Stimulated activated CD8-positive, alpha-beta memory T cell treated with anti-CD3 and anti-CD28 coated beads, Interleukin-7, amount 100 ng/mL, for 4 hours (primary cell): Measurements from ENCODE around the gene LCE7A.

Experiments
- DNase-seq, 2 donors: peaks; one replicate each; pipeline ENCODE4 v3.0.0-alpha.2; 2020; ENCODE audit warnings: low read depth in 2 of 2

Gene LCE7A

GRCh38 chr1:152880316-152880715 is 20.5 kb downstream of the LCE7A start:
- DNase-seq: no peak

DNA sequence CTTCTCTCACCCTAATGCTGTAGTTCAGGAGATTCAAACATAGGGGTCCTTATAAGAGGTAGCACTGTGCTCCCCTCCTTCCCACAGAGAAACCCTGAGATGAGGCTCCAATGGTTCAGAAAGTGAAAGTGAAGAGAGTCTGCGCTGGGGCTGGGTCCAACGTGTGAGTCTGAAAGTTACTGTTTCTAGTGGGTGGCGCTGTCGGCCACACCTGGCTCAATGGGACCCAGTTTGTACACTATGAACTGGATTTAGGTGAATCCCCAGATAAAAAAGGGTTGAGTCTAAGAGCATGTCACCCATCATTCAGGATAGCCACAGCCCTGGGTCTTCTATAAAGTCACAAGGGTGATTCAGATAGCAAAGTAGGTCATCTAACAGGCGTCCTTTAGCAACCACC is 21.1 kb downstream of the LCE7A start:
- no peak for DNase-seq

GRCh38 chr1:152884085-152884484 is 24.3 kb downstream of the LCE7A start:
- DNase-seq: no peak

- no peak for DNase-seq
Observed at GRCh38 chr1:152884506-152884905, 24.7 kb downstream of the LCE7A start.

DNA sequence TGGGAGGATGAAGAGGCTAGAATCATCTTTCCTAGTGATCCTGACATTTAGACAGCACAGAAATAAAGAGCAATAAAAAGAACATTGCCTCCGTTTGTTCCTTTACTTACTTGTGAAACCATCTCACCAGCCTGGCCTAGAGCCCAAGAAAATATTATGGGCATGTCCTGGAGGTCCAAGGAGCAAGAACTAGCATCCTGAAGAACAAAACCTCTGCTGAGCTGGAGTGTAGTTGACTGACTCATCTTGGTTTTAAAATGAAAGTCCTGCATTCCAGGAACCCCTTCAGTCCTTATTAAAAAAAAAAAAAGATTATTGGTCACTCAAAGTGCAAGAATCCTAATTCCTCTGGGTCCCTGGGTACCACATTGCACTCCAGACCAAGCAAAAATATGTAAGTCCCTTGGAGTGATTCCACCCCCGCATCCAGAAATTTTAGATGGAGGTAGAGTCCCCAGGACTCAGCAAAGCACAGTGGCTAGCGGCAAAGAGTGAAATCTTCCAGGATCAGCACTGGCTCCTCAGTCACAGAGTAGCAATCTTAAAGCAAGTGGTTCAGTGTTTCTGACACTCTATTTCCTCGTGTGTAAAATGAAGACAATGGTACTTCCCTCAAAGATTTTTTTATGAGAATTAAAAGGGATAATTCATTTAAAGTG is 25.3 kb downstream of the LCE7A start:
- DNase-seq: no peak

GRCh38 chr1:152886085-152886484 is 26.3 kb downstream of the LCE7A start:
- DNase-seq: no peak

- DNase-seq: no peak
Observed at GRCh38 chr1:152886758-152887409, 27.1 kb downstream of the LCE7A start.

- no peak for DNase-seq
Observed at GRCh38 chr1:152888126-152888525, 28.3 kb downstream of the LCE7A start.

DNA sequence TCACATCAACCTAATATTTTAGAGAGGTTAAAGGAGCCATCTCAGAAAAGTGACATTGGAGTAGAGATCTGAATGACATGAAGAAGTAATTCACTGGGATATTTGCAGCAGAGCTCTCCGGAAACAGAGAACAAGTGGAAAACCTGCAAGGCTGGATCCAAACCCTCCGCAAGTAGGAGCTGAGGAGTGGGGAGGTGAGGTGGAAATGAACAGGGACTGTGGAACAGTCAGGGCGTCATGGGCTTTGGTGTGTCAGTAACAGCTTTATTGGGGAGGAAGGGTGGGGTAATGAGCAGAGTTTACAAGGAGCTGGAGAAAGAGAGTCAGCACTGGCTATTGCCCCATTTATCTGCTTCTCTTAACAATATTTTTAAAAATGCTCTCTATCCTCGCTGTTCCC is 39.2 kb downstream of the LCE7A start:
- DNase-seq: no peak

- no peak for DNase-seq
Observed at GRCh38 chr1:152899883-152900282, 40.1 kb downstream of the LCE7A start.

- no peak for DNase-seq
Observed at GRCh38 chr1:152901631-152902030, 41.8 kb downstream of the LCE7A start.

- no peak for DNase-seq
Observed at GRCh38 chr1:152902636-152903035, 42.8 kb downstream of the LCE7A start.

GRCh38 chr1:152904688-152905440 is 45.1 kb downstream of the LCE7A start:
- DNase-seq: no peak

DNA sequence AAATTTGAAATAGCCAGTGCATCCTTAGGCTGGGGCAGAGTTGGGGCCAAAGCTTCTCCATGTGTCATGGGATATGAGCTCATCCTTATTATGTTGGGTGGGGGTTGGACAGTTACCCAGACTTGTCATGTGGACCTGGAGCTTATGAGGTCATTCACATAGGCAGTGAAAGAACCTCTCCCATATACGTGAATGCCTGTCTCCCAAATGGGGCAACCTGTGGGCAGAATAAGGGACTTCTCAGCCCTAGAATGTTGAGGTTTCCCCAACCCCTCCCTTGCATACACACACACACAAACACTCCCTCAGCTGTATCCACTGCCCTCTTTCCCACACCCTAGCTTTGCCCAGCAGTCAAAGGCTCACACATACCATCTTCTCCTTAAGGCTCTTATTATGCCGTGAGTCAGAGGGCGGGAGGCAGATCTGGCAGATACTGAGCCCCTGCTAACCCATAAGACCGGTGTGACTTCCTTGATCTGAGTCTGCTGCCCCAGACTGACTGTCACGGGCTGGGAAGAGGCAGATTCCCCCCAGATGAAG is 46.3 kb downstream of the LCE7A start:
- DNase-seq: no peak

DNA sequence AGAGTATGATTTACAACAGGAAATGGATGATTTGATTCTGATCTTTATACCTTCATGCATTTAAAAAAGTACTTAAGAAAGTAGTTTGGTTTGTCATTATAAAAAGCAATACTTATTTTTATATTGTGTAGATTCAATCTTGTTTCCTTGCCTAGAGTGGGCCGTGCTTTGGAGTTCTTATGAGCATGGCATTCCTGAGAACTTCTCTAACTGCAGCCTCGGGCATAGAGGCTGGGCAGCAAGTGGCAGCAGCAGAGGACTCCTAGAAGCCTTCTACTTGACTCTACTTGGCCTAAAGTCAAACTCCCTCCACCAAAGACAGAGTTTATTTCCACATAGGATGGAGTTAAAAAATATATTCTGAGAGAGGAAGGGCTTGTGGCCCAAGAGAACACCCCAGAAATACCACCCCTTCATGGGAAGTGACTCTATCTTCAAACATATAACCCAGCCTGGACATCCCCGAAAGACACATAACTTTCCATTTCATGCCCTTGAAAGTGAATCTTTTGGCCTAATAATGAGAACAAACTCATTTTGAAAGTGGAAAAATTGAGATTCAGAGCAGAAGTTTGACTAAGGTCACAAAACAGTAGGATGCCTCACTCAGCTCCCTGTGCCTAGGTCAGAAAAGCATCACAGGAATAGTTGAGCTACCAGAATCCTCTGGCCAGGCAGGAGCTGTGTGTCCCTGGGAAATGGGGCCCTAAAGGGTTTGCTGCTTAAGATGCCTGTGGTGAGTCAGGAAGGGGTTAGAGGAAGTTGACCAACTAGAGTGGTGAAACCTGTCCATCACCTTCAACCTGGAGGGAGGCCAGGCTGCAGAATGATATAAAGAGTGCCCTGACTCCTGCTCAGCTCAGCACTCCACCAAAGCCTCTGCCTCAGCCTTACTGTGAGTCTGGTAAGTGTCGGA is 48.1 kb downstream of the LCE7A start, which contains the start of gene IVL:
Gene IVL (plus strand): TSS at position 861 of the 916 bp plus-strand sequence. CDS start 1,252 bp downstream, outside the sequence.
- no peak for DNase-seq

DNA sequence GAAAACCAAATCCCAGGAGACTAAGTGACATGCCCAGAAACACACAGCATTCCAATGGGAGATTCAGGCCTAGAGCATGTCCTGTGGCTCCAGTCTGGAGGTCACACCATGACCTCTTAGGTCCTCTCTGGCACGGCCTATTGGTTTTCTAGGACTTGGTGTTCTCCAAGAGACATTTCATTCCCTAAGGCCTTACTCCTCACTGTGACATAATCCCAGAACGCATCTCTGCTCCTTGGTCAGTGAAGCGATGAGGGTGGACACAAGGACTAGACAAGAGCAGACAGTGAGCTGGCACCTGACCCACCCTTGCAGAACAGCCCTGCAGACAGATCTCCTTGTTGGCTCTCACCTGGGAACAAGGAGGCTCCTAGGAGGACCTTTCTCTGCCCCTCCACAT is 49.4 kb downstream of the LCE7A start:
- no peak for DNase-seq
